HG03095 (cell line): Measurements from ENCODE around the gene CRIM1.

Experiments used
- ATAC-seq: cut with Tn5 transposase; IDR thresholded peaks from one replicate; pipeline ENCODE4 v1.9.1; 2021; ENCODE audit warnings: moderate library complexity; ENCODE audit not compliant: unreplicated experiment

CRIM1 gene

GRCh38 chr2:36451512-36451911 lies 95.9 kb downstream of the CRIM1 start:
- ATAC-seq: no peak

- no peak for ATAC-seq
These were observed 96.7 kb downstream of the CRIM1 start for GRCh38 chr2:36452260-36452659.

- ATAC-seq: no peak
These were observed 98.1 kb downstream of the CRIM1 start for GRCh38 chr2:36453652-36454051.

- no peak for ATAC-seq
These were observed 99.4 kb downstream of the CRIM1 start for GRCh38 chr2:36455011-36455410.

GRCh38 chr2:36455788-36456187 lies 100.2 kb downstream of the CRIM1 start:
- no peak for ATAC-seq

- ATAC-seq: no peak
These were observed 100.9 kb downstream of the CRIM1 start for GRCh38 chr2:36456227-36457175.

- no peak for ATAC-seq
These were observed 102.5 kb downstream of the CRIM1 start for GRCh38 chr2:36458106-36458505.

GRCh38 chr2:36459725-36460137 lies 104.2 kb downstream of the CRIM1 start:
- ATAC-seq: no peak

- ATAC-seq: peak; percentile 76
These were observed 105.6 kb downstream of the CRIM1 start for GRCh38 chr2:36461039-36461681.

GRCh38 chr2:36462311-36462935 lies 106.8 kb downstream of the CRIM1 start:
- no peak for ATAC-seq

- ATAC-seq: no peak
These were observed 107.8 kb downstream of the CRIM1 start for GRCh38 chr2:36463365-36463764.

GRCh38 chr2:36464006-36464721 lies 108.6 kb downstream of the CRIM1 start:
- ATAC-seq: no peak

- ATAC-seq: no peak
These were observed 110.6 kb downstream of the CRIM1 start for GRCh38 chr2:36466135-36466534.

GRCh38 chr2:36468463-36469105 lies 113.0 kb downstream of the CRIM1 start:
- no peak for ATAC-seq

GRCh38 chr2:36469106-36469477 lies 113.5 kb downstream of the CRIM1 start:
- ATAC-seq: no peak

- no peak for ATAC-seq
These were observed 114.1 kb downstream of the CRIM1 start for GRCh38 chr2:36469710-36470109.

- ATAC-seq: no peak
These were observed 117.7 kb downstream of the CRIM1 start for GRCh38 chr2:36473230-36473629.

- ATAC-seq: no peak
These were observed 120.8 kb downstream of the CRIM1 start for GRCh38 chr2:36476411-36476810.

GRCh38 chr2:36477315-36477714 lies 121.7 kb downstream of the CRIM1 start:
- ATAC-seq: no peak

- no peak for ATAC-seq
These were observed 122.2 kb downstream of the CRIM1 start for GRCh38 chr2:36477746-36478145.

- ATAC-seq: no peak
These were observed 122.8 kb downstream of the CRIM1 start for GRCh38 chr2:36478332-36478738.
